GM23338 (cell line): ENCODE measurements around the gene CACNA2D3. TPM values are rescaled to one million over a fixed set of nuclear protein-coding genes. Genes with fewer than 3 reads are reported as not detected.

Experiments
- ATAC-seq: fragments of 200-7000 bp; cut with Tn5 transposase; 3 replicates; pipeline ENCODE4 v1.9.1; 2020
- DNase-seq: peaks from one replicate; pipeline ENCODE4 v3.0.0-alpha.2; 2015; ENCODE audit warnings: low spot score
- H2AFZ ChIP-seq: fragments of 200-600 bp; sonication (generic); 2 replicates; pipeline ENCODE4 v1.8.0; 2016; ENCODE audit warnings: antibody characterized with exemption, mild to moderate bottlenecking, moderate library complexity
- H3F3A ChIP-seq: fragments of 200-600 bp; sonication (generic); replicated peaks from 2 replicates; pipeline ENCODE4 v1.8.0; 2017; ENCODE audit warnings: antibody characterized with exemption, mixed run types, low read depth
- H3K27ac ChIP-seq: fragments of 200-600 bp; sonication (generic); 2 replicates; pipeline ENCODE4 v1.6.1; 2016; ENCODE audit warnings: low read depth
- H3K27me3 ChIP-seq: fragments of 200-600 bp; sonication (generic); 2 replicates; pipeline ENCODE4 v1.8.0; 2016; ENCODE audit warnings: mild to moderate bottlenecking, mixed run types, moderate library complexity; ENCODE audit not compliant: insufficient read depth
- H3K36me3 ChIP-seq: fragments of 200-600 bp; sonication (generic); 2 replicates; pipeline ENCODE4 v1.8.0; 2016; ENCODE audit warnings: mild to moderate bottlenecking; ENCODE audit not compliant: insufficient read depth
- H3K4me1 ChIP-seq: fragments of 200-600 bp; sonication (generic); 2 replicates; pipeline ENCODE4 v1.8.0; 2016; ENCODE audit warnings: mild to moderate bottlenecking, moderate library complexity; ENCODE audit not compliant: insufficient read depth
- H3K4me2 ChIP-seq: fragments of 200-600 bp; sonication (generic); 2 replicates; pipeline ENCODE4 v1.7.1; 2017; ENCODE audit warnings: mixed run types
- H3K4me3 ChIP-seq: fragments of 200-600 bp; sonication (generic); 2 replicates; pipeline ENCODE4 v1.6.1; 2016; ENCODE audit warnings: mixed run types
- H3K79me2 ChIP-seq: fragments of 200-600 bp; sonication (generic); replicated peaks from 2 replicates; pipeline ENCODE4 v1.8.0; 2017; ENCODE audit warnings: mild to moderate bottlenecking; ENCODE audit not compliant: insufficient read depth
- H3K9me2 ChIP-seq: fragments of 200-600 bp; sonication (generic); 2 replicates; pipeline ENCODE4 v1.8.0; 2017; ENCODE audit not compliant: insufficient read depth
- H4K20me1 ChIP-seq: fragments of 200-600 bp; sonication (generic); replicated peaks from 2 replicates; pipeline ENCODE4 v1.8.0; 2017; ENCODE audit warnings: mild to moderate bottlenecking; ENCODE audit not compliant: insufficient read depth
- H3K27ac Mint-ChIP-seq: 2 replicates; pipeline ENCODE4 v1.8.0; 2020; ENCODE audit warnings: inconsistent platforms, mild to moderate bottlenecking, moderate library complexity, mixed read lengths
- H3K27me3 Mint-ChIP-seq: 3 replicates; pipeline ENCODE4 v1.8.0; 2022; ENCODE audit warnings: low read depth, mild to moderate bottlenecking, moderate library complexity, mixed read lengths, inconsistent platforms; ENCODE audit not compliant: insufficient read depth, poor library complexity
- H3K36me3 Mint-ChIP-seq: 3 replicates; pipeline ENCODE4 v1.8.0; 2021; ENCODE audit warnings: low read depth, mild to moderate bottlenecking, inconsistent platforms, moderate library complexity, mixed read lengths
- H3K4me1 Mint-ChIP-seq: 3 replicates; pipeline ENCODE4 v1.8.0; 2020; ENCODE audit warnings: mild to moderate bottlenecking, inconsistent platforms, mixed read lengths
- H3K4me3 Mint-ChIP-seq: 3 replicates; pipeline ENCODE4 v1.8.0; 2021; ENCODE audit warnings: moderate library complexity, mild to moderate bottlenecking, inconsistent platforms, mixed read lengths
- H3K9me3 Mint-ChIP-seq: 3 replicates; pipeline ENCODE4 v1.8.0; 2020; ENCODE audit warnings: moderate library complexity, mild to moderate bottlenecking, inconsistent platforms, mixed read lengths
- CREB1 ChIP-seq: fragments of 250-450 bp; sonication (Bioruptor Pico); IDR thresholded peaks from 2 replicates; pipeline ENCODE4 v1.5.0; 2020; ENCODE audit warnings: low read depth, mild to moderate bottlenecking, moderate library complexity
- EZH2 ChIP-seq: fragments of 200-600 bp; sonication (generic); IDR thresholded peaks from one replicate; pipeline ENCODE4 v1.8.0; 2017; ENCODE audit warnings: antibody characterized with exemption, mild to moderate bottlenecking, low read depth; ENCODE audit not compliant: unreplicated experiment
- EZH2phosphoT487 ChIP-seq: fragments of 200-600 bp; sonication (generic); IDR thresholded peaks from one replicate; pipeline ENCODE4 v1.8.1; 2018; ENCODE audit warnings: antibody characterized with exemption; ENCODE audit not compliant: unreplicated experiment
- JUNB ChIP-seq: IDR thresholded peaks from one replicate; pipeline ENCODE4 v1.6.1; 2016; ENCODE audit warnings: antibody characterized with exemption; ENCODE audit not compliant: unreplicated experiment
- NANOG ChIP-seq: IDR thresholded peaks from 2 replicates; pipeline ENCODE4 v1.6.1; 2016; ENCODE audit warnings: antibody characterized with exemption, borderline replicate concordance
- POLR2AphosphoS5 ChIP-seq: IDR thresholded peaks from 2 replicates; pipeline ENCODE4 v1.6.1; 2016; ENCODE audit warnings: antibody characterized with exemption, low read depth
- STAT1 ChIP-seq: IDR thresholded peaks from one replicate; pipeline ENCODE4 v1.6.1; 2016; ENCODE audit warnings: antibody characterized with exemption; ENCODE audit not compliant: unreplicated experiment
- ZNF114 ChIP-seq: fragments of 250-450 bp; sonication (Bioruptor Pico); IDR thresholded peaks from 2 replicates; pipeline ENCODE4 v1.5.0; 2020; ENCODE audit warnings: mild to moderate bottlenecking, moderate library complexity
- ZNF331 ChIP-seq: fragments of 250-450 bp; sonication (Bioruptor Pico); IDR thresholded peaks from 2 replicates; pipeline ENCODE4 v1.5.0; 2020; ENCODE audit warnings: low read depth, mild to moderate bottlenecking, moderate library complexity
- polyA plus RNA-seq: library from polyadenylated mRNA; unstranded; fragments of >200 nt; fragmentation: Nextera tagmentation; extraction: Ambion mirVana; gene quantifications from 2 replicates; pipeline ENCODE4 v1.2.1, GENCODE V29; 2016
- total RNA-seq: library from RNA; depleted of rRNA; stranded (reverse); fragments of >200 nt; shearing (Covaris generic); gene quantifications from 2 replicates; pipeline ENCODE4 v1.2.3, GENCODE V29; 2014
- TF ChIP-seq, protein P1 (sequence below): fragments of 250-450 bp; sonication (Bioruptor Pico); IDR thresholded peaks from 2 replicates; pipeline ENCODE4 v1.5.0; 2020; ENCODE audit warnings: mild to moderate bottlenecking, moderate library complexity
- TF ChIP-seq, protein P2 (sequence below): IDR thresholded peaks from 2 replicates; pipeline ENCODE4 v1.6.1; 2016; ENCODE audit warnings: antibody characterized with exemption
- TF ChIP-seq, protein P3 (sequence below), 2 experiments: fragments of 200-600 bp in 1 of 2; sonication (generic) in 1 of 2; conservative IDR thresholded peaks; 2 replicates each; pipeline versions ENCODE4 v1.5.1 to v1.6.1; 2016 to 2017; ENCODE audit warnings: antibody characterized with exemption in 2 of 2, low read depth in 2 of 2, mild to moderate bottlenecking in 2 of 2, moderate library complexity in 1 of 2
- TF ChIP-seq, protein P4 (sequence below): IDR thresholded peaks from one replicate; pipeline ENCODE4 v1.6.1; 2018; ENCODE audit warnings: antibody characterized with exemption; ENCODE audit not compliant: unreplicated experiment

The CACNA2D3 gene
- total and polyA plus RNA-seq, 2 experiments from 2014 or later: 2.2 to 2.3 TPM

DNA sequence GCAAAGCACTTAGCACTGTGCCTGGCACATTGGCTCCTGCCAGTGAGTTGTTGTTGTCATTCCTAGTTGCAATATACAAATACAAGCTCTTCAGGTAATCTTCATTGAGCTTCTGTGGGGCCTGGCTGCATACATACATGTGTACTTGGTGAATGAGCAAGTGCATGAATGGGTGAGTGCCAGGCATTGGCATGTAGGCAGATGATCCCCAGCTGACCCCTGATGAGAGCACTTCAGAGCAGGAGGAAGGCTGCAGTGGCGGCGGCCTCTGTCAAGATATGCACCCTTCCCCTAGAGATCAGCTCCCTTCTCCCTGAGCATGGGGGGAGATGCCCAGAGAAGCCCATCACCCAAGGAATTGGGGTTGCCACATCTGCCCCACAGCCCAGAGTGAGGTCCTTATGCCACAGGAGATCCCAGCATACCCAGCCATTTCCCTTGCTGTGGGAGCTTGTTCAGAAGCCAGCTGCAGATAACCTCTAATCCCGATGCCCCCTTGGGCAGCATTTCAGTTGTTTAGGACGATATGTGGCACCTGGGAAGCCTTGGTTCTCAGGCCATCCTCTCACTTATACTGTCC lies 8.8 kb downstream of the CACNA2D3 start:
- Mint-ChIP-seq H3K36me3 (no peaks in the 10 kb centered on the region), H3K9me3 (no peaks in the 10 kb centered on the region), H3K4me3 (no peak overlapping the region), H3K27ac (peak overlapping the region; percentile 72; the same call in 1 of the 2 replicates), H3K27me3 (no peaks in the 10 kb centered on the region), H3K4me1 (peaks cover 34% of the 10 kb centered on the region)
- H2AFZ ChIP-seq: no peak overlapping the region
- no peaks in the 10 kb centered on the region for H3F3A ChIP-seq
- no peaks in the 10 kb centered on the region for H3K79me2 ChIP-seq
- H3K4me1 ChIP-seq: peaks cover 21% of the 10 kb centered on the region
- TF ChIP-seq, protein P1, sequence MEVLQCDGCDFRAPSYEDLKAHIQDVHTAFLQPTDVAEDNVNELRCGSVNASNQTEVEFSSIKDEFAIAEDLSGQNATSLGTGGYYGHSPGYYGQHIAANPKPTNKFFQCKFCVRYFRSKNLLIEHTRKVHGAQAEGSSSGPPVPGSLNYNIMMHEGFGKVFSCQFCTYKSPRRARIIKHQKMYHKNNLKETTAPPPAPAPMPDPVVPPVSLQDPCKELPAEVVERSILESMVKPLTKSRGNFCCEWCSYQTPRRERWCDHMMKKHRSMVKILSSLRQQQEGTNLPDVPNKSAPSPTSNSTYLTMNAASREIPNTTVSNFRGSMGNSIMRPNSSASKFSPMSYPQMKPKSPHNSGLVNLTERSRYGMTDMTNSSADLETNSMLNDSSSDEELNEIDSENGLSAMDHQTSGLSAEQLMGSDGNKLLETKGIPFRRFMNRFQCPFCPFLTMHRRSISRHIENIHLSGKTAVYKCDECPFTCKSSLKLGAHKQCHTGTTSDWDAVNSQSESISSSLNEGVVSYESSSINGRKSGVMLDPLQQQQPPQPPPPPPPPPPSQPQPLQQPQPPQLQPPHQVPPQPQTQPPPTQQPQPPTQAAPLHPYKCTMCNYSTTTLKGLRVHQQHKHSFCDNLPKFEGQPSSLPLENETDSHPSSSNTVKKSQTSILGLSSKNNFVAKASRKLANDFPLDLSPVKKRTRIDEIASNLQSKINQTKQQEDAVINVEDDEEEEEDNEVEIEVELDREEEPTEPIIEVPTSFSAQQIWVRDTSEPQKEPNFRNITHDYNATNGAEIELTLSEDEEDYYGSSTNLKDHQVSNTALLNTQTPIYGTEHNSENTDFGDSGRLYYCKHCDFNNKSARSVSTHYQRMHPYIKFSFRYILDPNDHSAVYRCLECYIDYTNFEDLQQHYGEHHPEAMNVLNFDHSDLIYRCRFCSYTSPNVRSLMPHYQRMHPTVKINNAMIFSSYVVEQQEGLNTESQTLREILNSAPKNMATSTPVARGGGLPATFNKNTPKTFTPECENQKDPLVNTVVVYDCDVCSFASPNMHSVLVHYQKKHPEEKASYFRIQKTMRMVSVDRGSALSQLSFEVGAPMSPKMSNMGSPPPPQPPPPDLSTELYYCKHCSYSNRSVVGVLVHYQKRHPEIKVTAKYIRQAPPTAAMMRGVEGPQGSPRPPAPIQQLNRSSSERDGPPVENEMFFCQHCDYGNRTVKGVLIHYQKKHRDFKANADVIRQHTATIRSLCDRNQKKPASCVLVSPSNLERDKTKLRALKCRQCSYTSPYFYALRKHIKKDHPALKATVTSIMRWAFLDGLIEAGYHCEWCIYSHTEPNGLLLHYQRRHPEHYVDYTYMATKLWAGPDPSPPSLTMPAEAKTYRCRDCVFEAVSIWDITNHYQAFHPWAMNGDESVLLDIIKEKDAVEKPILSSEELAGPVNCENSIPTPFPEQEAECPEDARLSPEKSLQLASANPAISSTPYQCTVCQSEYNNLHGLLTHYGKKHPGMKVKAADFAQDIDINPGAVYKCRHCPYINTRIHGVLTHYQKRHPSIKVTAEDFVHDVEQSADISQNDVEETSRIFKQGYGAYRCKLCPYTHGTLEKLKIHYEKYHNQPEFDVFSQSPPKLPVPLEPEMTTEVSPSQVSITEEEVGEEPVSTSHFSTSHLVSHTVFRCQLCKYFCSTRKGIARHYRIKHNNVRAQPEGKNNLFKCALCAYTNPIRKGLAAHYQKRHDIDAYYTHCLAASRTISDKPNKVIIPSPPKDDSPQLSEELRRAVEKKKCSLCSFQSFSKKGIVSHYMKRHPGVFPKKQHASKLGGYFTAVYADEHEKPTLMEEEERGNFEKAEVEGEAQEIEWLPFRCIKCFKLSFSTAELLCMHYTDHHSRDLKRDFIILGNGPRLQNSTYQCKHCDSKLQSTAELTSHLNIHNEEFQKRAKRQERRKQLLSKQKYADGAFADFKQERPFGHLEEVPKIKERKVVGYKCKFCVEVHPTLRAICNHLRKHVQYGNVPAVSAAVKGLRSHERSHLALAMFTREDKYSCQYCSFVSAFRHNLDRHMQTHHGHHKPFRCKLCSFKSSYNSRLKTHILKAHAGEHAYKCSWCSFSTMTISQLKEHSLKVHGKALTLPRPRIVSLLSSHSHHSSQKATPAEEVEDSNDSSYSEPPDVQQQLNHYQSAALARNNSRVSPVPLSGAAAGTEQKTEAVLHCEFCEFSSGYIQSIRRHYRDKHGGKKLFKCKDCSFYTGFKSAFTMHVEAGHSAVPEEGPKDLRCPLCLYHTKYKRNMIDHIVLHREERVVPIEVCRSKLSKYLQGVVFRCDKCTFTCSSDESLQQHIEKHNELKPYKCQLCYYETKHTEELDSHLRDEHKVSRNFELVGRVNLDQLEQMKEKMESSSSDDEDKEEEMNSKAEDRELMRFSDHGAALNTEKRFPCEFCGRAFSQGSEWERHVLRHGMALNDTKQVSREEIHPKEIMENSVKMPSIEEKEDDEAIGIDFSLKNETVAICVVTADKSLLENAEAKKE (CRISPR knock-in tag): no peak
- TF ChIP-seq ZNF114 (CRISPR knock-in tag) (no peak), CREB1 (CRISPR knock-in tag) (no peak), JUNB (no peak), POLR2AphosphoS5 (no peak), NANOG (no peak), EZH2phosphoT487 (no peak), ZNF331 (CRISPR knock-in tag) (no peak), EZH2 (no peak), STAT1 (no peak)
- TF ChIP-seq, protein P2, sequence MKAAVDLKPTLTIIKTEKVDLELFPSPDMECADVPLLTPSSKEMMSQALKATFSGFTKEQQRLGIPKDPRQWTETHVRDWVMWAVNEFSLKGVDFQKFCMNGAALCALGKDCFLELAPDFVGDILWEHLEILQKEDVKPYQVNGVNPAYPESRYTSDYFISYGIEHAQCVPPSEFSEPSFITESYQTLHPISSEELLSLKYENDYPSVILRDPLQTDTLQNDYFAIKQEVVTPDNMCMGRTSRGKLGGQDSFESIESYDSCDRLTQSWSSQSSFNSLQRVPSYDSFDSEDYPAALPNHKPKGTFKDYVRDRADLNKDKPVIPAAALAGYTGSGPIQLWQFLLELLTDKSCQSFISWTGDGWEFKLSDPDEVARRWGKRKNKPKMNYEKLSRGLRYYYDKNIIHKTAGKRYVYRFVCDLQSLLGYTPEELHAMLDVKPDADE: no peak
- TF ChIP-seq, protein P3, sequence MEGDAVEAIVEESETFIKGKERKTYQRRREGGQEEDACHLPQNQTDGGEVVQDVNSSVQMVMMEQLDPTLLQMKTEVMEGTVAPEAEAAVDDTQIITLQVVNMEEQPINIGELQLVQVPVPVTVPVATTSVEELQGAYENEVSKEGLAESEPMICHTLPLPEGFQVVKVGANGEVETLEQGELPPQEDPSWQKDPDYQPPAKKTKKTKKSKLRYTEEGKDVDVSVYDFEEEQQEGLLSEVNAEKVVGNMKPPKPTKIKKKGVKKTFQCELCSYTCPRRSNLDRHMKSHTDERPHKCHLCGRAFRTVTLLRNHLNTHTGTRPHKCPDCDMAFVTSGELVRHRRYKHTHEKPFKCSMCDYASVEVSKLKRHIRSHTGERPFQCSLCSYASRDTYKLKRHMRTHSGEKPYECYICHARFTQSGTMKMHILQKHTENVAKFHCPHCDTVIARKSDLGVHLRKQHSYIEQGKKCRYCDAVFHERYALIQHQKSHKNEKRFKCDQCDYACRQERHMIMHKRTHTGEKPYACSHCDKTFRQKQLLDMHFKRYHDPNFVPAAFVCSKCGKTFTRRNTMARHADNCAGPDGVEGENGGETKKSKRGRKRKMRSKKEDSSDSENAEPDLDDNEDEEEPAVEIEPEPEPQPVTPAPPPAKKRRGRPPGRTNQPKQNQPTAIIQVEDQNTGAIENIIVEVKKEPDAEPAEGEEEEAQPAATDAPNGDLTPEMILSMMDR (conservative IDR thresholded peaks at IDR 0.05; ENCODE audit: low read depth in 2 of 2): no peak
- TF ChIP-seq, protein P4, sequence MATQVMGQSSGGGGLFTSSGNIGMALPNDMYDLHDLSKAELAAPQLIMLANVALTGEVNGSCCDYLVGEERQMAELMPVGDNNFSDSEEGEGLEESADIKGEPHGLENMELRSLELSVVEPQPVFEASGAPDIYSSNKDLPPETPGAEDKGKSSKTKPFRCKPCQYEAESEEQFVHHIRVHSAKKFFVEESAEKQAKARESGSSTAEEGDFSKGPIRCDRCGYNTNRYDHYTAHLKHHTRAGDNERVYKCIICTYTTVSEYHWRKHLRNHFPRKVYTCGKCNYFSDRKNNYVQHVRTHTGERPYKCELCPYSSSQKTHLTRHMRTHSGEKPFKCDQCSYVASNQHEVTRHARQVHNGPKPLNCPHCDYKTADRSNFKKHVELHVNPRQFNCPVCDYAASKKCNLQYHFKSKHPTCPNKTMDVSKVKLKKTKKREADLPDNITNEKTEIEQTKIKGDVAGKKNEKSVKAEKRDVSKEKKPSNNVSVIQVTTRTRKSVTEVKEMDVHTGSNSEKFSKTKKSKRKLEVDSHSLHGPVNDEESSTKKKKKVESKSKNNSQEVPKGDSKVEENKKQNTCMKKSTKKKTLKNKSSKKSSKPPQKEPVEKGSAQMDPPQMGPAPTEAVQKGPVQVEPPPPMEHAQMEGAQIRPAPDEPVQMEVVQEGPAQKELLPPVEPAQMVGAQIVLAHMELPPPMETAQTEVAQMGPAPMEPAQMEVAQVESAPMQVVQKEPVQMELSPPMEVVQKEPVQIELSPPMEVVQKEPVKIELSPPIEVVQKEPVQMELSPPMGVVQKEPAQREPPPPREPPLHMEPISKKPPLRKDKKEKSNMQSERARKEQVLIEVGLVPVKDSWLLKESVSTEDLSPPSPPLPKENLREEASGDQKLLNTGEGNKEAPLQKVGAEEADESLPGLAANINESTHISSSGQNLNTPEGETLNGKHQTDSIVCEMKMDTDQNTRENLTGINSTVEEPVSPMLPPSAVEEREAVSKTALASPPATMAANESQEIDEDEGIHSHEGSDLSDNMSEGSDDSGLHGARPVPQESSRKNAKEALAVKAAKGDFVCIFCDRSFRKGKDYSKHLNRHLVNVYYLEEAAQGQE: no peak
- no peaks in the 10 kb centered on the region for H4K20me1 ChIP-seq
- H3K36me3 ChIP-seq: no peaks in the 10 kb centered on the region
- H3K27me3 ChIP-seq: 0 out of 2 replicates have a peak, but pooled peaks cover under 1% of the 10 kb centered on the region
- H3K27ac ChIP-seq: no peak overlapping the region
- ATAC-seq: no peak
- H3K4me2 ChIP-seq: no peak overlapping the region
- H3K9me2 ChIP-seq: no peaks in the 10 kb centered on the region
- no peak for DNase-seq
- no peak overlapping the region for H3K4me3 ChIP-seq
